ENCODE data around the gene PRR5L. TPM values are rescaled to one million over a fixed set of nuclear protein-coding genes. Genes with fewer than 3 reads are reported as not detected.
A peak's percentile ranks its signal among the peaks of the same experiment; 100 is the strongest.

The PRR5L gene
- total RNA-seq, 1 experiment from 2014 or later = 23.9 TPM

DNA sequence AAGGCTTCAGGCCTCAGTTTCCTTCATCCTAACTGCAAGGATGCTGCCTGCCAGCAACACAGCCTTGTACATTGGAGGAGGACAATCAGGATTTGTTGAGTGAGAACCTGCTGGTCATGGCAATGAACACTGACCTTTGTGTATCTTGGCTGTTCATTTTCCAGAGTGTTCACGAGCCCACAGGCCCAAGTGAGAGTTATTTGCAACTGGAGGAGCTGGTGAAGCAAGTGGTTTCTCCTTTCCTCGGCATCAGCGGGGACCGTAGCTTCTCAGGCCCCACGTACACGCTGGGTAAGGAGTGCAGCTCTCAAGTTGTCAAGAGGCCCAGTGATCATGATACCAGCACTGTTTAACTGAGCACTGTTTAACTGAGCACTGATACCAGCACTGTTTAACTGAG lies 155.0 kb downstream of the PRR5L start:
- no peaks in the 10 kb centered on the region for H3K9me3 Mint-ChIP-seq (ENCODE audit: unreplicated experiment)
- no peak for DNase-seq (ENCODE audit: unreplicated experiment)
- no TSS peak for BruUV-seq (replicated peaks)
- no peak overlapping the region for H3K27ac Mint-ChIP-seq (ENCODE audit: low read depth, unreplicated experiment)
- peaks cover 34% of the 10 kb centered on the region for H3K4me1 Mint-ChIP-seq (ENCODE audit: insufficient read depth, unreplicated experiment)
- intact Hi-C loops (cut with micrococcal nuclease) = no loop called here
- no peak overlapping the region for H3K4me3 Mint-ChIP-seq (ENCODE audit: unreplicated experiment)
- ChIA-PET POLR2A (no interaction called here), CTCF (interaction anchor here (0.5 to 3.4 kb wide), 2 partner anchors 28 to 396 kb away, joined by 3 to 12 read pairs; no protein-coding TSS in a partner anchor)
- peaks cover 16% of the 10 kb centered on the region for H3K36me3 Mint-ChIP-seq (ENCODE audit: insufficient read depth, unreplicated experiment)
- H3K27me3 Mint-ChIP-seq (ENCODE audit: insufficient read depth, unreplicated experiment) = no peaks in the 10 kb centered on the region
- TF ChIP-seq, protein P1, sequence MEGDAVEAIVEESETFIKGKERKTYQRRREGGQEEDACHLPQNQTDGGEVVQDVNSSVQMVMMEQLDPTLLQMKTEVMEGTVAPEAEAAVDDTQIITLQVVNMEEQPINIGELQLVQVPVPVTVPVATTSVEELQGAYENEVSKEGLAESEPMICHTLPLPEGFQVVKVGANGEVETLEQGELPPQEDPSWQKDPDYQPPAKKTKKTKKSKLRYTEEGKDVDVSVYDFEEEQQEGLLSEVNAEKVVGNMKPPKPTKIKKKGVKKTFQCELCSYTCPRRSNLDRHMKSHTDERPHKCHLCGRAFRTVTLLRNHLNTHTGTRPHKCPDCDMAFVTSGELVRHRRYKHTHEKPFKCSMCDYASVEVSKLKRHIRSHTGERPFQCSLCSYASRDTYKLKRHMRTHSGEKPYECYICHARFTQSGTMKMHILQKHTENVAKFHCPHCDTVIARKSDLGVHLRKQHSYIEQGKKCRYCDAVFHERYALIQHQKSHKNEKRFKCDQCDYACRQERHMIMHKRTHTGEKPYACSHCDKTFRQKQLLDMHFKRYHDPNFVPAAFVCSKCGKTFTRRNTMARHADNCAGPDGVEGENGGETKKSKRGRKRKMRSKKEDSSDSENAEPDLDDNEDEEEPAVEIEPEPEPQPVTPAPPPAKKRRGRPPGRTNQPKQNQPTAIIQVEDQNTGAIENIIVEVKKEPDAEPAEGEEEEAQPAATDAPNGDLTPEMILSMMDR (IDR thresholded peaks at IDR 0.05; ENCODE audit: unreplicated experiment) = no peak

DNA sequence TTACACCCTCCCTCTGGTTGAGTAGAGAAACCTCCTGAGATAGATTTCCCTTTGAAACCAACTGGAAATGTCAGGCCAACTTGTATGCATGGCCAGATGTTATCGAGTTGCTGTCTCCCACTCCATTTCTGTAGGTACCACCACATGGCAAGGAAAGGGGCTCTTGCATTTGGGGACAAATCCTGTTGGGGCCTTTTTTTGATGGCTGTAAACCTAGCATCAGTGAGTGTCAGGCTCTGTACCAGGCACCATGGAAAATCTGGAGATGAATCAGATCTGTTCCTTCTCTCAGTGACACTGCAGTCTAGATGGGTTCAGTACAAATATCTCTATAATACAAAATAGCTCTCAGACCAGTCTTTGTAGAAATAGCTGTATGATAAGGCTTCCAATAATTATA lies 155.6 kb downstream of the PRR5L start:
- BruUV-seq (replicated peaks) = no TSS peak
- Mint-ChIP-seq H3K27ac (ENCODE audit: low read depth, unreplicated experiment) (no peak overlapping the region), H3K36me3 (ENCODE audit: insufficient read depth, unreplicated experiment) (peaks cover 16% of the 10 kb centered on the region), H3K4me1 (ENCODE audit: insufficient read depth, unreplicated experiment) (peaks cover 40% of the 10 kb centered on the region), H3K27me3 (ENCODE audit: insufficient read depth, unreplicated experiment) (no peaks in the 10 kb centered on the region), H3K4me3 (ENCODE audit: unreplicated experiment) (no peak overlapping the region), H3K9me3 (ENCODE audit: unreplicated experiment) (no peaks in the 10 kb centered on the region)
- intact Hi-C loops (cut with micrococcal nuclease) = no loop called here
- POLR2A ChIA-PET = no interaction called here
- TF ChIP-seq, protein P1 (IDR thresholded peaks at IDR 0.05; ENCODE audit: unreplicated experiment) = no peak
- no peak for DNase-seq (ENCODE audit: unreplicated experiment)
- CTCF ChIA-PET = interaction anchor here (0.5 to 3.4 kb wide), 5 partner anchors 11 to 396 kb away, joined by 3 to 15 read pairs (median 3); no protein-coding TSS in a partner anchor

DNA sequence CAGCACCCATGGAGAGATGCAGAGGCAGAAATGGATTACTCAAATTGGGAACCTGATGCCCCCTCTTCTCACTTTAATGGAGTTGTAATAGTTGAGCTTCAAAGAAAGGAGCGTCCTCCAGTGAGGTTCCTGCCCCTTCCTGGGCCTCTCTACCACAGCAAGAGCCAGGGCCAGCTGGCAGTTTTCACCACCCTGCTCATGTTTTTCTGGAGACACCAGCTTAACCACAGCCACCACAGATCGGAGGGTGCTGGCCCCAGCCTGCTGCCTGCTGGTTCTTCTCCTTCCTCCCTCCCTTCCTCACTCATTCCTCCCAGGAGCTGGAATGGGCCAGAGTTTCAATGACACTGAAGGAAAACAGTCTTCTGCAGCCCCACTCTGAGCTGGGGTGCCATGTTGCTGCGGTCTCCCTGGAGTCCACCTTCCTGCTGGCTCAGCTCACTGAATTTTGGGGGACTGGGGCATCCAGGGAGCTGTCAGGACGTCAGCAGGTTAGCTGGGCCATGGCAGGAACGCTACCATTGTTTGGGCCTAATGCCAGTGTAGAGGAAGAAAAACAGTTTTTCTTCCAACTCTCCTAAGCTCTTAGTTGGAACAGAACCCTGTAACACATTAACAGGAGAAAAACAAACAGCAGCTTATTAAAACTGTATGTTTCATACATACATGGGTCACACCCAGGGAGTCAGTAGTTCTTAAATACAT lies 156.3 kb downstream of the PRR5L start:
- intact Hi-C loops (cut with micrococcal nuclease) = no loop called here
- Mint-ChIP-seq H3K27me3 (ENCODE audit: insufficient read depth, unreplicated experiment) (no peaks in the 10 kb centered on the region), H3K36me3 (ENCODE audit: insufficient read depth, unreplicated experiment) (peaks cover 16% of the 10 kb centered on the region), H3K4me1 (ENCODE audit: insufficient read depth, unreplicated experiment) (peaks cover 40% of the 10 kb centered on the region), H3K27ac (ENCODE audit: low read depth, unreplicated experiment) (no peak overlapping the region), H3K9me3 (ENCODE audit: unreplicated experiment) (no peaks in the 10 kb centered on the region), H3K4me3 (ENCODE audit: unreplicated experiment) (no peak overlapping the region)
- CTCF ChIA-PET = interaction anchor here (0.7 to 2.4 kb wide), 4 partner anchors 12 to 118 kb away, joined by 3 to 15 read pairs (median 3); no protein-coding TSS in a partner anchor
- TF ChIP-seq, protein P1 (IDR thresholded peaks at IDR 0.05; ENCODE audit: unreplicated experiment) = no peak
- DNase-seq (ENCODE audit: unreplicated experiment) = no peak
- POLR2A ChIA-PET = no interaction called here
- no TSS peak for BruUV-seq (replicated peaks)

DNA sequence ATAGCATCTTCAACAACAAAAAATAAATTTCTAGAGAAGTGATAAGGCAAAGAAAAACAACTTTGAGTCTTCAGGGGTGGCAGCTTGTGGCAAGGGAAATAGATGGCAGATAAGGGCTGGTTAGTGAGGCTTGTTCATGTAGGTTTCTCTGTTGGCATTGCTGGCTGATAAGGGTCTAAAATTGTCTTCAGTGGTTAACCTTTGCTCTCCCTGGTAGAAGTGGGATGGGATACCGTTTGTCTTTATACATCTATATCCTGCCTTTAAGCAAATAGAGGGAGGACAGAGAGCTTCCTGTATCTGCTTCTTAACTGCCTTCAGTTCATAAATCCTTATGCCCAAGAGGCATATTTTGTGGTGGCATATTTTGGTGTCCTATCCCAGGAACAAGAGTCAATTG lies 156.9 kb downstream of the PRR5L start:
- BruUV-seq (replicated peaks) = no TSS peak
- Mint-ChIP-seq H3K9me3 (ENCODE audit: unreplicated experiment) (no peaks in the 10 kb centered on the region), H3K27me3 (ENCODE audit: insufficient read depth, unreplicated experiment) (no peaks in the 10 kb centered on the region), H3K4me1 (ENCODE audit: insufficient read depth, unreplicated experiment) (peaks cover 36% of the 10 kb centered on the region), H3K27ac (ENCODE audit: low read depth, unreplicated experiment) (peak overlapping the region; percentile 74), H3K36me3 (ENCODE audit: insufficient read depth, unreplicated experiment) (peaks cover 16% of the 10 kb centered on the region), H3K4me3 (ENCODE audit: unreplicated experiment) (no peak overlapping the region)
- TF ChIP-seq, protein P1 (IDR thresholded peaks at IDR 0.05; ENCODE audit: unreplicated experiment) = no peak
- CTCF ChIA-PET = interaction anchor here (0.7 to 2.4 kb wide), 3 partner anchors 15 to 285 kb away, joined by 3 to 15 read pairs (median 3); no protein-coding TSS in a partner anchor
- no peak for DNase-seq (ENCODE audit: unreplicated experiment)
- POLR2A ChIA-PET = no interaction called here
- intact Hi-C loops (cut with micrococcal nuclease) = no loop called here

All from MCF 10A (cell line).